C1 segment of cervical spinal cord (tissue), 14 donors: ENCODE measurements around the gene RFC5.
"Not testable (repeated sequence)": the region's sequence is repeated elsewhere in the genome, so short reads cannot be mapped to it uniquely, and the experiment has no call there.

Source experiments
- DNase-seq, 14 donors: peaks; one replicate each; lab custom pipeline; 2025; lab: John Stamatoyannopoulos, UW

The RFC5 gene

GRCh38 chr12:118015306-118015705 lies 1.2 kb upstream of the RFC5 start:
- no peak for DNase-seq

- no peak for DNase-seq
These were observed 559 bp upstream of the RFC5 start for GRCh38 chr12:118015944-118016343.

GRCh38 chr12:118017926-118018325 lies 1.4 kb downstream of the RFC5 start:
- no peak for DNase-seq

GRCh38 chr12:118020036-118020435 lies 3.5 kb downstream of the RFC5 start:
- no peak for DNase-seq

GRCh38 chr12:118022097-118022727 lies 5.7 kb downstream of the RFC5 start:
- DNase-seq = not testable (repeated sequence)

GRCh38 chr12:118022728-118023109 lies 6.2 kb downstream of the RFC5 start:
- DNase-seq = no peak

- peak in 5 of 14 donors; percentile 12 to 55 (median 48) for DNase-seq
These were observed 6.9 kb downstream of the RFC5 start for GRCh38 chr12:118023301-118023860.

- DNase-seq = no peak
These were observed 8.7 kb downstream of the RFC5 start for GRCh38 chr12:118025168-118025567.

- no peak for DNase-seq
These were observed 12.7 kb downstream of the RFC5 start for GRCh38 chr12:118029166-118029565.

- DNase-seq = no peak
These were observed 15.7 kb downstream of the RFC5 start for GRCh38 chr12:118032188-118032587.

GRCh38 chr12:118033323-118033722 lies 16.8 kb downstream of the RFC5 start:
- DNase-seq = no peak

GRCh38 chr12:118033902-118034301 lies 17.4 kb downstream of the RFC5 start:
- DNase-seq = no peak

GRCh38 chr12:118034429-118035189 lies 18.1 kb downstream of the RFC5 start:
- DNase-seq = peak in 1 of 14 donors; percentile 61

GRCh38 chr12:118035190-118036041 lies 18.9 kb downstream of the RFC5 start:
- peak in 3 of 14 donors; percentile 6 to 47 (median 27) for DNase-seq

GRCh38 chr12:118036672-118037411 lies 20.3 kb downstream of the RFC5 start:
- no peak for DNase-seq

- no peak for DNase-seq
These were observed 21.6 kb downstream of the RFC5 start for GRCh38 chr12:118038137-118038536.

- no peak for DNase-seq
These were observed 25.6 kb downstream of the RFC5 start for GRCh38 chr12:118042091-118042490.

- no peak for DNase-seq
These were observed 27.6 kb downstream of the RFC5 start for GRCh38 chr12:118044075-118044474.

- DNase-seq = no peak
These were observed 28.1 kb downstream of the RFC5 start for GRCh38 chr12:118044577-118044976.

- no peak for DNase-seq
These were observed 29.9 kb downstream of the RFC5 start for GRCh38 chr12:118046430-118046829.
